Activated T-cell treated with anti-CD3 and anti-CD28 coated beads, Interleukin-2, amount 50 U/mL, for 4 hours (primary cell): ENCODE results near the gene ITIH4. TPM values are rescaled to one million over a fixed set of nuclear protein-coding genes. Genes with fewer than 3 reads are reported as not detected.

ENCODE experiments used
- ATAC-seq, 2 donors: fragments of 200-7000 bp; cut with Tn5 transposase; one replicate each; pipeline ENCODE4 v1.10.0; 2021
- DNase-seq: peaks from one replicate; pipeline ENCODE4 v3.0.0-alpha.2; 2020
- H3K27me3 Mint-ChIP-seq: one replicate; pipeline ENCODE4 v1.8.0; 2021; ENCODE audit warnings: low read depth, mixed read lengths
- H3K36me3 Mint-ChIP-seq: one replicate; pipeline ENCODE4 v1.8.0; 2022; ENCODE audit warnings: mixed read lengths; ENCODE audit not compliant: insufficient read depth
- H3K4me1 Mint-ChIP-seq: one replicate; pipeline ENCODE4 v1.8.0; 2021; ENCODE audit warnings: low read depth, mixed read lengths
- H3K4me3 Mint-ChIP-seq: one replicate; pipeline ENCODE4 v1.8.0; 2021; ENCODE audit warnings: mild to moderate bottlenecking, moderate library complexity, mixed read lengths
- H3K9me3 Mint-ChIP-seq: one replicate; pipeline ENCODE4 v1.8.0; 2021; ENCODE audit warnings: mixed read lengths
- total RNA-seq, 3 donors: library from RNA; stranded (reverse); gene quantifications; one replicate each; pipeline ENCODE4 v1.2.1, GENCODE V29; 2021

ITIH4 gene
- total RNA-seq, 3 donors from 2014 or later = 6.9 to 8.2 (median 8.0) TPM

DNA sequence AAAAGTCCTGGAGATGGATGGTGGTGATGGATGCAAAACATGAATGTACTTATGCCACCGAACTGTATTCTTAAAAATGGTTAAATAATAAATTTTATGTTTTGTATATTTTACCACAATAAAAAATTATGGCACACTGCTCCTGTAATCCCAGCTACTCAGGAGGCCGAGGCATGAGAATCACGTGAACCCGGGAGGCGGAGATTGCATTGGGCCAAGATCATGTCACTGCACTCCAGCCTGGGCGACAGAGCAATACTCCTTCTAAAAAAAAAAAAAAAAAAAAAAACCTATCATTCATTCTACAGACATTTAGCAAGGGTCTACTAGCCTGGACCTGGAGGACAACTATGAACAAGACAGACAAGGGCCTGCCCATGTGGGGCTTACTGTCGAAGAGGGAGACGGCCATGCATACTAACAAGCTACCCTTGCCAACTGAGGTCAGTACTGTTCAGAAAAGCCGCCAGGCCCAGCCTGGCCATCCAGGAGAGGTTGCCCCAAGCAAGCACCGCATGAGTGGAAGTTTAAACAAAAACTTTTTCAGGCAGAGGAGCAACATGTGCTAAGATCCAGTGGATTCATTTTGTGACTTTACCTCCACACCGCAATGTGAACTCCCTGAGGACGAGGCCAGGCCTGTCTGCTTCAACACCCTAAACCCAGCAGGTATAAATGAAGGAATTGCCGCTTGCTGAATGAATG is 57.0 kb downstream of the ITIH4 start:
- Mint-ChIP-seq H3K9me3 (no peaks in the 10 kb centered on the region), H3K4me1 (peaks cover 21% of the 10 kb centered on the region), H3K36me3 (no peaks in the 10 kb centered on the region), H3K27me3 (no peaks in the 10 kb centered on the region), H3K4me3 (no peak overlapping the region)
- DNase-seq (no peak), ATAC-seq (no peak)

DNA sequence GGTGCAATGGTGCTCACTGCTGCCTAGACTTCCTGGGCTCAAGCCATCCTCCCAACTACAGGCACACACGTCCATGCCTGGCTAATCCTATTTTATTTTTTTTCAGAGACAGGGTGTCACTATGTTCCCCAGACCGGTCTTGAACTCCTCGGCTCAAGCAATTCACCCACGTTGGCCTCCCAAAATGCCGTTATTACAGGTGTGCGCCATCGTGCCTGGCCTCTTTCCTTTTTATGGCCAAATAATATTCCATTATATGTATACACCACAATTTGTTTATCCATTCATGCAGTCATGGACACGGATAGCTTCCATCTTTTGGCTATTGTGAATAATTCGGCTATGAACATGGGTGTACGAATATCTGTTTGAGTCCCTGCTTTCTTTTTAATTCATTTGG is 58.8 kb downstream of the ITIH4 start:
- H3K36me3 Mint-ChIP-seq = peaks cover 4% of the 10 kb centered on the region
- DNase-seq (no peak), ATAC-seq (no peak)
- peak overlapping the region; percentile 91 for H3K4me3 Mint-ChIP-seq
- peaks cover 21% of the 10 kb centered on the region for H3K4me1 Mint-ChIP-seq
- no peaks in the 10 kb centered on the region for H3K27me3 Mint-ChIP-seq
- no peaks in the 10 kb centered on the region for H3K9me3 Mint-ChIP-seq

DNA sequence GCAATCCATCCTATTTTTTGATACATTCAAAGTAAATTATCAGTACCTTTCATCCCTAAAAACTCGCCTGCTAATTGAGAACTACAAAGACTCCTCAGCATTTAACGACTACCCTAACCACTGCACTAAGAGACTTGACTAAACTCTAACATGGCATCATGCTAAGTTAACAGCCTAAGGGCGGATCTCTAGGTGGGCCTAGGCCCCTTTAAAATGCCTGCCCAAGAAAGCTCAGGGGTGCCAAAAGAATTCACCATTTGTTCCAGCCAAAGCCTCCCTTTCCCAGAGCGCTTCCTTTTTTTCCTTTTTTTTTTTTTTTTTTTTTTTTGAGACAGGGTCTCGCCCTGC is 59.2 kb downstream of the ITIH4 start:
- peaks cover 5% of the 10 kb centered on the region for H3K36me3 Mint-ChIP-seq
- peak overlapping the region; percentile 91 for H3K4me3 Mint-ChIP-seq
- H3K27me3 Mint-ChIP-seq = no peaks in the 10 kb centered on the region
- ATAC-seq (peak; percentile 8 to 26), DNase-seq (no peak)
- peaks cover 21% of the 10 kb centered on the region for H3K4me1 Mint-ChIP-seq
- H3K9me3 Mint-ChIP-seq = no peaks in the 10 kb centered on the region

DNA sequence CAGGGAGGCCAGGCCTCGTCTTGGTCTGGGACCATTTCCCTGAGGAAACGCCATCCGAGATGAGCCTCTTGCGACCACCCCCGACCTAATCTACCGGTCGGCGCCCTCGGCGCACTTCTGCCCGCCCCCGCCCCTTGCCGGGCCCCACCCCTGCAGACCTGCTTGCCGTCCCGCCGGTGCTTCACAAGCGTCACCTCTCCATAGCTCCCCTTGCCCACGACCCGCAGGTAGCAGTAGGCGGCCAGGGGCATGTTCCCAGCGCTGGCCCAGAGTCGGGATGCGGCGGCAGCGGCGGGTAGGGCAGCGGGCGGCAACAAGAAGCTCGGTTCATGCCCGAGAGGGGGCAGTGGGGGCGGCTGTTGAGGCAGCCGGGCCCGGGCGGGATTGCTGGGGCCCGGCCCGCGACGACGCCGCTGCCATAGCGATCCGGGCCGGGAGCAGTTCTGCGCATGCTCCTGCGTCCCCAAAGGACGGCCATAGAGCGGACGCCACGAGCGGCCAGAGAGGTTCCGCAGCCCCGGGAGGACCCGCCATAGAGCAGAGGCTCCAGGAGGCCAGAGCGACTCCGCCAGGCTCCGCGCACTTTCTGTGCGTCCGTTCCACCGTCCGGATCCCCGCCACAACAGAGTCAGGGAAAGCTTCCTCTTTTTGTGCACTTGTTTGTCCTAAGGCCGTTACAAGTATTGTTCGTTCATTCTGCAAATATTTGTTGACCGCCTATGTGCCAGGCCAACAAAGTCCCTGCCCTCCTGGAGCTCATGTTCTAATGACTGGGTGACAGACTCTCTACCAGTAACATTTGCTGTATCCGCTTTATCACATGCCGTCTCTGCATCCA is 59.8 kb downstream of the ITIH4 start, which contains the start of gene NEK4:
TSS of gene NEK4 (minus strand) at position 445 of the 838 bp plus-strand sequence. CDS start at position 251, 194 bp downstream.
- Mint-ChIP-seq H3K27me3 (no peaks in the 10 kb centered on the region), H3K4me3 (peak within 1 kb of the TSS; percentile 91), H3K9me3 (no peaks in the 10 kb centered on the region), H3K4me1 (peaks cover 21% of the 10 kb centered on the region), H3K36me3 (peaks cover 9% of the 10 kb centered on the region)
- peak; percentile 96 to 97 for ATAC-seq
- DNase-seq = peak; percentile 77

DNA sequence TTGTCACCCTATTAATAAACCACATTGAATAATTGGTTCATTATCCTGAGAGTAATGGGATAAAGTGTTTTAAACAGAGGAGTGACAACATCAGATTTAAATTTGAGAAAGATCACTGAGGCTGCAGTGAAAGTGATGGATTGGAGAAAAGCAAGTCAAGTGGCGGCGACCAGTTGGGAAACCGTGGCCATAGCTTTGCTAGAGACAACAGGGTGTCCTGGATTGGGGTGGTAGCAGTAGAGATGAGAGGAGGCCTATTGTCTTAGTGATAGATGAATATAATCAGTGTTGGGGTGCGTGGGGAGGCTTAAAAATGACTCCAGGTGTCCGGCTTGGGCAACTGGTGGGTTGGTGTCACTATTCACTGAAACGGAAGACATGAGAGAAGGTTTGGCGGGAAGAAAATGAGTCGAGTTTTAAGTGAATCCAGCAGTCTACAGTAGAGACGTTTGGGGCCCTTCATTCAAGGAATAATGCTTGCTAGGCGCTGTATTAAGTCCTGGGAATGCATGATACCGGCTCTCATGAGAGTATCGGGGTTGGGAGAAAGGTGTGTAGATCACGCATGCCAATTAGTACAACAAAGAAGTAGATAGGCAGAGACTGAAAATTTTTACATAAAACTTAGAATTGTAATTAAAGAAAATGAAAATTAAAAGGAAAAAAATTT is 60.6 kb downstream of the ITIH4 start:
- ATAC-seq = no peak
- no peaks in the 10 kb centered on the region for H3K27me3 Mint-ChIP-seq
- H3K9me3 Mint-ChIP-seq = no peaks in the 10 kb centered on the region
- no peak for DNase-seq
- peak overlapping the region; percentile 91 for H3K4me3 Mint-ChIP-seq
- H3K4me1 Mint-ChIP-seq = peaks cover 21% of the 10 kb centered on the region
- peaks cover 11% of the 10 kb centered on the region for H3K36me3 Mint-ChIP-seq

DNA sequence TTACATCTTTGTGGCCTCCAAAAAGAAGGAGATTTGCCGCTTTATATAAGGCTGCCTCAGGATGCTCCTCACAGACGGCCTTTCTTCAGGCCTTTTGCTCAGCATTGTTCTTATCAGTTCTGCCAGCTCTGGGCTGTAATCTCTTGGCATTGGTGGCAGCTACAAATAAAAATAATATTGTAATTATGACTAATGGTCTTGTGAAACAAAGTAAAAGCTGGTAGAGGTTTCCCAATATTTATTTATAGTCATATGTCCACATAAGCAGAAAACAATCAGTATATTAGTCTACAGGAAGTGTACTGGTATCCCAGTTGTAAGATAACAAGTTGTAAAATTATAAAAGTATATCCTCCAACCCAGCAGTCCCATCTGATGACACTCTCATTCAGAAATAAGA is 67.0 kb downstream of the ITIH4 start:
- Mint-ChIP-seq H3K27me3 (no peaks in the 10 kb centered on the region), H3K4me3 (no peak overlapping the region), H3K9me3 (no peaks in the 10 kb centered on the region), H3K36me3 (peaks cover 30% of the 10 kb centered on the region), H3K4me1 (no peaks in the 10 kb centered on the region)
- ATAC-seq = no peak
- DNase-seq = no peak

Other genes starting within 250 kb of the ITIH4 start
- gene PBRM1, start 144.8 kb downstream of the ITIH4 start, total RNA-seq = 10 to 100 TPM; 55.9 to 65.2 (median 64.4) TPM
- 100 to 1,000 TPM; 324 to 336 (median 330) TPM for gene GNL3, start 144.6 kb downstream of the ITIH4 start, total RNA-seq
- gene GLT8D1, start 124.9 kb downstream of the ITIH4 start, total RNA-seq = 10 to 100 TPM; 30.1 to 31.9 (median 30.6) TPM
- 100 to 1,000 TPM; 150 to 171 (median 151) TPM for gene SPCS1, start 124.6 kb downstream of the ITIH4 start, total RNA-seq
- gene NEK4, start 59.7 kb downstream of the ITIH4 start, total RNA-seq = 10 to 100 TPM; 16.0 to 36.9 (median 26.9) TPM
- under 1 TPM in 2 of 3 donors, not detected in 1; 0.15 to 0.19 TPM for gene ITIH1, start 53.1 kb downstream of the ITIH4 start, total RNA-seq
- gene ITIH3, start 35.9 kb downstream of the ITIH4 start, total RNA-seq = under 1 TPM; 0.13 to 0.24 (median 0.18) TPM
- gene MUSTN1, start 4.3 kb upstream of the ITIH4 start, total RNA-seq = 1 to 10 TPM in 1 of 3 donors, under 1 TPM in 2; 0.38 to 1.2 (median 0.58) TPM
- gene STIMATE, start 66.9 kb upstream of the ITIH4 start, total RNA-seq = 10 to 100 TPM; 20.0 to 26.0 (median 25.6) TPM
- 10 to 100 TPM; 16.8 to 25.2 (median 20.0) TPM for gene SFMBT1, start 215.4 kb upstream of the ITIH4 start, total RNA-seq